Kidney (tissue), 22 donors: ENCODE results near the gene CCDC102B. TPM values are rescaled to one million over a fixed set of nuclear protein-coding genes. Genes with fewer than 3 reads are reported as not detected.
A peak's percentile ranks its signal among the peaks of the same experiment; 100 is the strongest.

Experiments used
- DNase-seq, 5 donors: peaks; one replicate each; pipeline ENCODE4 v3.0.0-alpha.2; 2013 to 2020
- FAIRE-seq: peaks from 2 replicates; lab custom pipeline; 2012; peaks lifted over from hg19 to GRCh38; lab: Jason Lieb, UNC
- H3K27ac ChIP-seq, 2 donors: one replicate each; pipeline ENCODE4 v1.7.0; 2013; ENCODE audit warnings: low read depth in 2 of 2, low read length in 2 of 2, inconsistent platforms in 1 of 2
- H3K27me3 ChIP-seq: one replicate; pipeline ENCODE4 v1.7.1; 2013; ENCODE audit warnings: low read length, inconsistent platforms; ENCODE audit not compliant: control insufficient read depth, insufficient read depth
- H3K36me3 ChIP-seq, 3 donors: one replicate each; pipeline versions ENCODE4 v1.7.0 to v1.7.1; 2013; ENCODE audit warnings: low read length in 3 of 3, control low read depth in 1 of 3, inconsistent platforms in 1 of 3; ENCODE audit not compliant: insufficient read depth in 3 of 3, control insufficient read depth in 2 of 3
- H3K4me1 ChIP-seq, 3 donors: one replicate each; pipeline versions ENCODE4 v1.7.0 to v1.7.1; 2013; ENCODE audit warnings: low read length in 3 of 3, inconsistent platforms in 1 of 3, low read depth in 1 of 3; ENCODE audit not compliant: control insufficient read depth in 2 of 3, insufficient read depth in 2 of 3
- H3K4me3 ChIP-seq, 3 donors: one replicate each; pipeline versions ENCODE4 v1.7.0 to v1.8.1; 2013; ENCODE audit warnings: low read length in 3 of 3, control low read depth in 1 of 3, inconsistent platforms in 1 of 3
- H3K9ac ChIP-seq, 3 donors: one replicate each; pipeline versions ENCODE4 v1.7.0 to v1.7.1; 2013; ENCODE audit warnings: low read length in 3 of 3, control low read depth in 1 of 3, inconsistent platforms in 1 of 3
- H3K9me3 ChIP-seq, 3 donors: one replicate each; pipeline versions ENCODE4 v1.7.0 to v1.7.1; 2013; ENCODE audit warnings: low read length in 3 of 3, control low read depth in 1 of 3, inconsistent platforms in 1 of 3; ENCODE audit not compliant: control insufficient read depth in 2 of 3, insufficient read depth in 1 of 3
- CTCF ChIP-seq: IDR thresholded peaks from 3 replicates; pipeline ENCODE4 v1.5.1; 2012; ENCODE audit warnings: mild to moderate bottlenecking, moderate library complexity, borderline replicate concordance; ENCODE audit not compliant: insufficient read depth; ENCODE audit errors: extremely low read depth
- intact Hi-C: fragments of 100-400 bp; cut with DNase I; formaldehyde crosslinking; loops from one replicate; pipeline ENCODE4 v1.11.1; 2022
- long read RNA-seq, 10 donors: library from polyadenylated mRNA in 1 of 10; unstranded in 1 of 10; transcript quantifications; one replicate each; pipeline ENCODE4 v2.0.0 and lab custom pipeline, GENCODE V29; 2021 to 2026
- polyA plus RNA-seq: library from polyadenylated mRNA; stranded (reverse); fragments of 350-450 nt; fragmentation: Illumina TruSeq; extraction: RNeasy Lipid Tissue Mini Kit (QIAGEN cat#74804); gene quantifications from one replicate; pipeline ENCODE4 v1.2.3, GENCODE V29; 2014; ENCODE audit warnings: low read depth, low replicate concordance; ENCODE audit not compliant: insufficient read depth
- total RNA-seq: library from RNA; stranded (reverse); fragmentation: NEBNext Ultra II Directional; extraction: Animal tissue kit (Norgen Biotek cat#: 25700); gene quantifications from one replicate; pipeline ENCODE4 v1.2.1, GENCODE V29; 2021
- donor health status: control.
- donor health status: control.
- donor health status: control.
- donor health status: control.
- donor health status: control.
- donor health status: DM: yes; HTN: yes; CAD: no.
- donor health status: Normal renal cell carcinoma (clear cell type).

The CCDC102B gene
- total RNA-seq (6.8 TPM), polyA plus RNA-seq (3.6 TPM)
- long read RNA-seq, donor 1 = 0 reads
- long read RNA-seq, donor 2 = 0 reads
- long read RNA-seq, donor 3, partial matches to known transcripts = 5 of 6 reads
- long read RNA-seq, donor 3, other reads (novel, unspliced or antisense) = 0 of 6 reads
- long read RNA-seq, donor 4 = 0 reads
- long read RNA-seq, donor 5 = 0 reads
- long read RNA-seq, donor 6, partial matches to known transcripts = 0 of 1 reads
- long read RNA-seq, donor 6, other reads (novel, unspliced or antisense) = 0 of 1 reads
- long read RNA-seq, donor 7, partial matches to known transcripts = 0 of 1 reads
- long read RNA-seq, donor 7, other reads (novel, unspliced or antisense) = 1 of 1 reads
- long read RNA-seq, donor 8 = 0 reads
- long read RNA-seq, donor 9 = 0 reads
- long read RNA-seq, donor 10 = 0 reads

- no peak for DNase-seq
- Histone ChIP-seq H3K27ac (no peak within 1 kb of the TSS), H3K4me3 (peak within 1 kb of the TSS in 2 of 3 donors; percentile 23 to 40), H3K36me3 (no peaks in the 10 kb centered on the region), H3K27me3 (no peaks in the 10 kb centered on the region), H3K9me3 (no peaks in the 10 kb centered on the region), H3K4me1 (no peaks in the 10 kb centered on the region), H3K9ac (no peak within 1 kb of the TSS)
- no peak for TF ChIP-seq CTCF
- no peak for FAIRE-seq
- intact Hi-C loops = no loop called here
These were observed at the start of gene CCDC102B for GRCh38 chr18:68797871-68798270. Gene CCDC102B (plus strand): TSS chr18:68798080. CDS start chr18:68836764, 38,684 bp downstream.

- H3K27ac ChIP-seq = no peak overlapping the region
- H3K9me3 ChIP-seq = peaks cover 0 to 5% (median 0%) of the 10 kb centered on the region in 3 donors
- no peak for TF ChIP-seq CTCF
- intact Hi-C loops = no loop called here
- DNase-seq (no peak), FAIRE-seq (no peak)
- H3K36me3 ChIP-seq = no peaks in the 10 kb centered on the region
- H3K4me1 ChIP-seq = no peaks in the 10 kb centered on the region
- H3K27me3 ChIP-seq = no peaks in the 10 kb centered on the region
- H3K4me3 ChIP-seq = no peak overlapping the region
- H3K9ac ChIP-seq = no peak overlapping the region
These were observed 40.8 kb upstream of the CCDC102B start for GRCh38 chr18:68757126-68757525.

- H3K36me3 ChIP-seq = no peaks in the 10 kb centered on the region
- H3K9me3 ChIP-seq = peaks cover 0 to 5% (median 0%) of the 10 kb centered on the region in 3 donors
- no peak for TF ChIP-seq CTCF
- no peak overlapping the region for H3K27ac ChIP-seq
- H3K9ac ChIP-seq = no peak overlapping the region
- intact Hi-C loops = no loop called here
- no peaks in the 10 kb centered on the region for H3K27me3 ChIP-seq
- no peak for FAIRE-seq
- H3K4me1 ChIP-seq = no peaks in the 10 kb centered on the region
- DNase-seq = no peak
- no peak overlapping the region for H3K4me3 ChIP-seq
These were observed 38.6 kb upstream of the CCDC102B start for GRCh38 chr18:68759308-68759707.
